Prostate gland (tissue), 2 donors: ENCODE data around the gene CEP78. TPM values are rescaled to one million over a fixed set of nuclear protein-coding genes. Genes with fewer than 3 reads are reported as not detected.

Experiments
- DNase-seq: peaks from one replicate; pipeline ENCODE4 v3.0.0-alpha.2; 2019; ENCODE audit warnings: low spot score
- H3K27ac ChIP-seq, 2 donors: fragments of 200-600 bp; sonication (generic); 2 replicates each; pipeline ENCODE4 v1.5.1; 2017 to 2019
- H3K27me3 ChIP-seq: fragments of 200-600 bp; sonication (generic); replicated peaks from 2 replicates; pipeline ENCODE4 v1.5.1; 2019; ENCODE audit not compliant: insufficient read depth
- H3K36me3 ChIP-seq, 2 donors: fragments of 200-600 bp; sonication (generic); 1 replicate in 1 of 2; 2 replicates in 1 of 2; pipeline versions ENCODE4 v1.5.1 to v1.8.1; 2017 to 2019
- H3K4me1 ChIP-seq: fragments of 200-600 bp; sonication (generic); replicated peaks from 2 replicates; pipeline ENCODE4 v1.5.1; 2019
- H3K4me3 ChIP-seq, 2 donors: fragments of 200-600 bp; sonication (generic); 2 replicates each; pipeline ENCODE4 v1.5.1; 2017 to 2019
- H3K9me3 ChIP-seq: fragments of 200-600 bp; sonication (generic); 2 replicates; pipeline ENCODE4 v1.5.1; 2017
- POLR2A ChIP-seq: fragments of 450-650 bp; IDR thresholded peaks from one replicate; pipeline ENCODE4 v1.6.1; 2016; ENCODE audit warnings: antibody characterized with exemption, mild to moderate bottlenecking
- POLR2AphosphoS5 ChIP-seq: sonication (generic); formaldehyde crosslinking; IDR thresholded peaks from one replicate; pipeline ENCODE4 v1.6.1; 2017; ENCODE audit warnings: antibody characterized with exemption
- WGBS: methylation state at CpG from one replicate; pipeline ENCODE4 v1.1.5; 2018; 5-methylcytosine and 5-hydroxymethylcytosine counted together
- intact Hi-C: fragments of 100-400 bp; cut with DNase I; formaldehyde crosslinking; loops from one replicate; pipeline ENCODE4 v1.14.2; 2022
- total RNA-seq, 2 donors: library from RNA; depleted of rRNA; stranded (reverse); fragments of >200 nt; gene quantifications; one replicate each; pipeline ENCODE4 v1.1.0, GENCODE V29; 2016
- TF ChIP-seq, protein P1 (sequence below), 4 experiments: fragments of 200-600 bp in 2 of 4; fragments of 450-650 bp in 2 of 4; sonication (generic) in 2 of 4; IDR thresholded peaks; 1 replicate in 3 of 4; 2 replicates in 1 of 4; pipeline ENCODE4 v1.5.1; 2016 to 2019; ENCODE audit warnings: antibody characterized with exemption in 4 of 4, mild to moderate bottlenecking in 2 of 4, moderate library complexity in 2 of 4

The CEP78 gene
- total RNA-seq, 2 donors from 2014 or later = 12.0 to 16.5 TPM

DNA sequence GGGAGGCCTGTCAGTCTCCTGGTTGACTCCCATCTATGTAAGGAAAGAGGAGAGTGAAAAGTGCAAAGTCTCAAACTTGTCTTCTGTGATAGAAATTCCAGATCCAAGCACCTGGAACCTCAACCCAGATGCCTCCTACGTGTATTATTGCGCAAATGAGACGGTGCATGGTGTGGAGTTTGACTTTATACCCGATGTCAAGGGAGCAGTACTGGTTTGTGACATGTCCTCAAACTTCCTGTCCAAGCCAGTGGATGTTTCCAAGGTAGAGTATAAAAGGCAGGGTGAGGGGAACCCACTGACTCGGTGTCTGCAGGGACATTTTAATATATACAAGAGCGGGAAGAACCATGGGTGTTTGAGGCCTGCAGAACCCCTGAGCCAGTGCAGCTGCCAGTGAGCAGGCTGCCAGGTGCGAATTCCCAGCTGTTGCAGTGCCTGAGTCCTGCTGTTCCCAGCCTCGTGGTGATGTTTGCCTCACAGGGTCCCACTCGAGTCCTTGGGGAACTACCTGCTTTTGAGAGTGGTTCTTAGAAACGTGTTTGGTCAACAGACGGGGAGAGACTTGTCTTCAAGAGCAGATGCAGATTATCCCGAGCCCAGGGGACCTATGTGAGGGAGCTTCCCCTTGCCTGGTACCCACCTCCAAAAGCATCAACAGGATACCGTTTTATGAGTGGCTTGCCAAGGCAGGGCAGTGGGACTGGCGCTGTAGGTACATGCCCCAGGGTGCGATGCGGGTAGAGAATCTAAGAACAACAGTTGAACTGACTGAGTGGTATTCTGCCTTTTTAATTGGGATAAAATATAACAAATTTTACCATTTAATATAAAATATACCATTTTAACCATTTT is 70.6 kb downstream of the CEP78 start:
- 85% methylated on average over 16 of the region's 16 CpGs for WGBS
- Histone ChIP-seq H3K9me3 (no peaks in the 10 kb centered on the region), H3K27me3 (no peaks in the 10 kb centered on the region), H3K36me3 (no peaks in the 10 kb centered on the region), H3K4me3 (no peak overlapping the region), H3K4me1 (no peaks in the 10 kb centered on the region), H3K27ac (no peak overlapping the region)
- no peak for DNase-seq
- TF ChIP-seq POLR2A = no peak
- TF ChIP-seq POLR2AphosphoS5 = no peak
- TF ChIP-seq, protein P1, sequence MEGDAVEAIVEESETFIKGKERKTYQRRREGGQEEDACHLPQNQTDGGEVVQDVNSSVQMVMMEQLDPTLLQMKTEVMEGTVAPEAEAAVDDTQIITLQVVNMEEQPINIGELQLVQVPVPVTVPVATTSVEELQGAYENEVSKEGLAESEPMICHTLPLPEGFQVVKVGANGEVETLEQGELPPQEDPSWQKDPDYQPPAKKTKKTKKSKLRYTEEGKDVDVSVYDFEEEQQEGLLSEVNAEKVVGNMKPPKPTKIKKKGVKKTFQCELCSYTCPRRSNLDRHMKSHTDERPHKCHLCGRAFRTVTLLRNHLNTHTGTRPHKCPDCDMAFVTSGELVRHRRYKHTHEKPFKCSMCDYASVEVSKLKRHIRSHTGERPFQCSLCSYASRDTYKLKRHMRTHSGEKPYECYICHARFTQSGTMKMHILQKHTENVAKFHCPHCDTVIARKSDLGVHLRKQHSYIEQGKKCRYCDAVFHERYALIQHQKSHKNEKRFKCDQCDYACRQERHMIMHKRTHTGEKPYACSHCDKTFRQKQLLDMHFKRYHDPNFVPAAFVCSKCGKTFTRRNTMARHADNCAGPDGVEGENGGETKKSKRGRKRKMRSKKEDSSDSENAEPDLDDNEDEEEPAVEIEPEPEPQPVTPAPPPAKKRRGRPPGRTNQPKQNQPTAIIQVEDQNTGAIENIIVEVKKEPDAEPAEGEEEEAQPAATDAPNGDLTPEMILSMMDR (IDR thresholded peaks at IDR 0.05) = no peak
- intact Hi-C loops = no loop called here

DNA sequence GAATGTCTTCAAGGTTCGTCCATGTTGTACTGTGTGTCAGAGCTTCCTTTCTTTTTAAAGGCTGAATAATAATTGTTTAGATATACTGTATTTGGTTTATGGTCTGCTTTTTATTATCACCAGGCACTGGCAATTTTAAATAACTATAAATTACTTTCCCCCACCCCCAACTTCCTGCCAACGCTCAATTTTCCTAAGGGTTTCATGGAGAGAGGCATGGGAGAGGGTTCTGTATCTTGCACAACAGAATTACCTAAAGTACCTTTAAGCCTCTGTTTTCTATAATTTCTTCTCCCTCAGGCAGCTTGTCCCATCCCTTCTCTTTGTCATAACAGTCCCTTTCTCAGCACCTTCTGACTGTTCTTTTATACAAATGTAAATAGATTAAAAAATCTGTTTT is 71.5 kb downstream of the CEP78 start:
- Histone ChIP-seq H3K27me3 (no peaks in the 10 kb centered on the region), H3K36me3 (no peaks in the 10 kb centered on the region), H3K27ac (no peak overlapping the region), H3K9me3 (no peaks in the 10 kb centered on the region), H3K4me1 (no peaks in the 10 kb centered on the region), H3K4me3 (no peak overlapping the region)
- TF ChIP-seq, protein P1 (IDR thresholded peaks at IDR 0.05) = no peak
- no peak for TF ChIP-seq POLR2AphosphoS5
- TF ChIP-seq POLR2A = no peak
- 62% methylated on average over 2 of the region's 2 CpGs for WGBS
- intact Hi-C loops = no loop called here
- no peak for DNase-seq

DNA sequence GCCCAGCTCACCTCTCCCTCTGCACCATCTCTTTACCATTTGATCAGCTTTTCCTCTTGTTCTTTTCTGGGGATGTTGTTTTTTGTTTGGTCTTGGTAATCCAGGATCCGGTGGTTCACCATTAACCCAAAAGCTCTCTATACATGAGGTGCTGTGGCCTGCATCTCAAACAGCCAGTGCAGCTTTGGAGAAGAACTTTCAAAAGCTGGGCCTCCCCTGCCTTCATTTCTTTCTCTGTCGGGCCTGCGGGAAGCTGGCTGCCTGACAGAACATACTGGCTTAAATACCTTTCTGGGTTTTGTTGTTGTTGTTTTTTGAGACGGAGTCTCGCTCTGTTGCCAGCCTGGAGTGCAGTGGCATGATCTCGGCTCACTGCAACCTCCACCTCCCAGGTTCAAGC is 73.2 kb downstream of the CEP78 start:
- intact Hi-C loops = no loop called here
- TF ChIP-seq POLR2A = no peak
- no peak for TF ChIP-seq POLR2AphosphoS5
- TF ChIP-seq, protein P1 (IDR thresholded peaks at IDR 0.05) = no peak
- Histone ChIP-seq H3K36me3 (no peaks in the 10 kb centered on the region), H3K27ac (no peak overlapping the region), H3K27me3 (no peaks in the 10 kb centered on the region), H3K4me1 (no peaks in the 10 kb centered on the region), H3K9me3 (no peaks in the 10 kb centered on the region), H3K4me3 (no peak overlapping the region)
- no peak for DNase-seq
- WGBS = 87% methylated on average over 6 of the region's 6 CpGs

DNA sequence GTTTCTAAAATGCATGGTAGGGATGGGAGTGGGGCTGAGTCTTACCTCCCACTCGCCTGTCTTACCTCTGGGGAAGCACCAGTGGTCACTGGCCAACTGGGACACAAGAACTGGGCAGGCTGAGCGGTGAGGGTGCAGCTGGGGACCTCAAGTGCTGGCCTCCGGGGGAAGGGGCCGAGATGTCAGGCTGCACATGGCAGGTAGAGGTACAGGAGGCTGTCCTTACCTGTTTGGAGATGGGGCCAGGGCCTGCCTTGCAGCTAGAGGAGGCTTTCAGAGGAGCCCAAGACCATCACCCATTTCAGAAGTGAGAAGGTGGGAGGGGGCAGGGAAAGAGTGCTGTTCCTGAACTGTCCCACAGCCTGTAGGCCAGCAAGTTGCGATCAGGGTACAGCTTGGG is 75.2 kb downstream of the CEP78 start:
- Histone ChIP-seq H3K4me3 (no peak overlapping the region), H3K27me3 (no peaks in the 10 kb centered on the region), H3K4me1 (no peaks in the 10 kb centered on the region), H3K9me3 (no peaks in the 10 kb centered on the region), H3K36me3 (no peaks in the 10 kb centered on the region), H3K27ac (peak overlapping the region; percentile 72 to 76)
- intact Hi-C loops = no loop called here
- WGBS = 96% methylated on average over 5 of the region's 5 CpGs
- no peak for DNase-seq
- TF ChIP-seq, protein P1 (IDR thresholded peaks at IDR 0.05) = no peak
- TF ChIP-seq POLR2A (no peak), POLR2AphosphoS5 (no peak)
